Right lobe of liver (tissue), 6 donors: ENCODE measurements around the gene ECE1. TPM values are rescaled to one million over a fixed set of nuclear protein-coding genes. Genes with fewer than 3 reads are reported as not detected.

Source experiments
- ATAC-seq, 4 donors: fragments of 200-7000 bp; cut with Tn5 transposase; one replicate each; pipeline ENCODE4 v1.9.1; 2020; ENCODE audit warnings: mild to moderate bottlenecking in 4 of 4, moderate library complexity in 4 of 4
- DNase-seq, 3 donors: peaks; one replicate each; pipeline ENCODE4 v3.0.0-alpha.2; 2020
- H3K27ac ChIP-seq, 3 donors: fragments of 200-600 bp; one replicate each; pipeline ENCODE4 v1.8.0; 2022
- H3K27me3 ChIP-seq, 2 donors: fragments of 200-600 bp; one replicate each; pipeline ENCODE4 v1.8.0; 2022
- H3K36me3 ChIP-seq, 4 donors: fragments of 200-600 bp; sonication (generic) in 1 of 4; one replicate each; pipeline versions ENCODE4 v1.5.1 to v1.8.0; 2017 to 2022; ENCODE audit warnings: control low read depth in 1 of 4
- H3K4me1 ChIP-seq, 4 donors: fragments of 200-600 bp; sonication (generic) in 1 of 4; one replicate each; pipeline versions ENCODE4 v1.5.1 to v1.8.0; 2017 to 2022; ENCODE audit warnings: control low read depth in 1 of 4
- H3K4me3 ChIP-seq, 3 donors: fragments of 200-600 bp; one replicate each; pipeline ENCODE4 v1.8.0; 2022
- H3K9me3 ChIP-seq, 4 donors: fragments of 200-600 bp; sonication (generic) in 1 of 4; one replicate each; pipeline versions ENCODE4 v1.5.1 to v1.8.0; 2017 to 2022; ENCODE audit warnings: control low read depth in 1 of 4
- CTCF ChIP-seq, 4 donors: fragments of 200-600 bp in 3 of 4; fragments of 450-650 bp in 1 of 4; IDR thresholded peaks; one replicate each; pipeline versions ENCODE4 v1.5.1 to v1.8.0; 2016 to 2022; ENCODE audit warnings: antibody characterized with exemption in 4 of 4, mild to moderate bottlenecking in 2 of 4
- POLR2A ChIP-seq: fragments of 450-650 bp; IDR thresholded peaks from one replicate; pipeline ENCODE4 v1.6.1; 2017; ENCODE audit warnings: antibody characterized with exemption, mild to moderate bottlenecking
- WGBS: methylation state at CpG from one replicate; pipeline ENCODE4 v1.1.6; 2018; ENCODE audit warnings: low coverage, low lambda C conversion rate; ENCODE audit not compliant: insufficient coverage; ENCODE audit errors: missing lambda C conversion rate; 5-methylcytosine and 5-hydroxymethylcytosine counted together
- intact Hi-C, 2 donors: fragments of 100-400 bp; cut with DNase I; formaldehyde crosslinking; loops; one replicate each; pipeline versions ENCODE4 v1.11.2 to v1.14.1; 2022
- total RNA-seq, 6 experiments: library from RNA; depleted of rRNA in 2 of 6; stranded (reverse); fragments of >200 nt in 2 of 6; fragmentation: NEBNext Ultra II Directional in 3 of 6; extraction: Animal tissue kit (Norgen Biotek cat#: 25700) in 3 of 6; gene quantifications; one replicate each; pipeline versions ENCODE4 v1.1.0 to v1.2.4, GENCODE V29; 2016 to 2023
- donor health status: DM: no; HTN: yes; CAD: no.
- donor health status: DM: no; HTN: no; CAD: no.
- donor health status: DM: no; HTN: no; CAD: no.
- donor health status: DM: no; HTN: yes; CAD: no.
- donor health status: DM: no; HTN: yes; CAD: no.

The ECE1 gene
- total RNA-seq, 6 experiments from 2014 or later: 39.7 to 61.3 (median 43.8) TPM

- Histone ChIP-seq H3K27me3 (no peaks in the 10 kb centered on the region), H3K4me3 (no peak overlapping the region), H3K27ac (no peak overlapping the region), H3K4me1 (no peaks in the 10 kb centered on the region), H3K36me3 (peaks cover 0 to 59% (median 25%) of the 10 kb centered on the region in 4 donors), H3K9me3 (no peaks in the 10 kb centered on the region)
- 83% methylated on average over 6 of the region's 17 CpGs for WGBS
- DNase-seq (no peak), ATAC-seq (no peak)
- intact Hi-C loops: no loop called here
- no peak for TF ChIP-seq CTCF (IDR thresholded peaks at IDR 0.05)
- no peak for TF ChIP-seq POLR2A
Observed at GRCh38 chr1:21238141-21238800, 52.0 kb downstream of the ECE1 start.

- Histone ChIP-seq H3K9me3 (no peaks in the 10 kb centered on the region), H3K27ac (no peak overlapping the region), H3K36me3 (peaks cover 0 to 61% (median 27%) of the 10 kb centered on the region in 4 donors), H3K27me3 (no peaks in the 10 kb centered on the region), H3K4me1 (no peaks in the 10 kb centered on the region), H3K4me3 (no peak overlapping the region)
- no peak for ATAC-seq
- intact Hi-C loops: no loop called here
- DNase-seq: no peak
- WGBS: 81% methylated on average over 6 of the region's 12 CpGs
- TF ChIP-seq CTCF (IDR thresholded peaks at IDR 0.05) (no peak), POLR2A (no peak)
Observed at GRCh38 chr1:21237446-21238088, 52.7 kb downstream of the ECE1 start.

- DNase-seq (no peak), ATAC-seq (no peak)
- TF ChIP-seq POLR2A (no peak), CTCF (IDR thresholded peaks at IDR 0.05) (no peak)
- Histone ChIP-seq H3K9me3 (no peaks in the 10 kb centered on the region), H3K4me3 (no peak overlapping the region), H3K4me1 (no peaks in the 10 kb centered on the region), H3K27ac (no peak overlapping the region), H3K36me3 (peaks cover 0 to 68% (median 23%) of the 10 kb centered on the region in 4 donors), H3K27me3 (no peaks in the 10 kb centered on the region)
- intact Hi-C loops: no loop called here
- WGBS: 98% methylated on average over 9 of the region's 25 CpGs
Observed at GRCh38 chr1:21236178-21236577, 54.1 kb downstream of the ECE1 start.

- DNase-seq (no peak), ATAC-seq (no peak)
- Histone ChIP-seq H3K4me1 (no peaks in the 10 kb centered on the region), H3K4me3 (no peak overlapping the region), H3K27ac (no peak overlapping the region), H3K27me3 (no peaks in the 10 kb centered on the region), H3K36me3 (peaks cover 0 to 63% (median 23%) of the 10 kb centered on the region in 4 donors), H3K9me3 (no peaks in the 10 kb centered on the region)
- WGBS: 89% methylated on average over 3 of the region's 4 CpGs
- TF ChIP-seq POLR2A: no peak
- intact Hi-C loops: loop anchor here in 1 of 2 donors (5.0 kb wide), 1 partner anchor 133 kb away; no protein-coding TSS in a partner anchor
Observed at GRCh38 chr1:21234779-21235178, 55.5 kb downstream of the ECE1 start.

- intact Hi-C loops: loop anchor here in 1 of 2 donors (5.0 kb wide), 1 partner anchor 134 kb away; no protein-coding TSS in a partner anchor
- no peaks in the 10 kb centered on the region for H3K9me3 ChIP-seq
- ATAC-seq (no peak), DNase-seq (no peak)
- peaks cover 0 to 66% (median 23%) of the 10 kb centered on the region in 4 donors for H3K36me3 ChIP-seq
- WGBS: 42% methylated on average over 5 of the region's 8 CpGs
- H3K4me1 ChIP-seq: no peaks in the 10 kb centered on the region
- H3K27me3 ChIP-seq: no peaks in the 10 kb centered on the region
- TF ChIP-seq CTCF (IDR thresholded peaks at IDR 0.05) (no peak), POLR2A (no peak)
- no peak overlapping the region for H3K4me3 ChIP-seq
- no peak overlapping the region for H3K27ac ChIP-seq
Observed at GRCh38 chr1:21233490-21233889, 56.8 kb downstream of the ECE1 start.
